Measurements from ENCODE around the gene RFX7. TPM values are rescaled to one million over a fixed set of nuclear protein-coding genes. Genes with fewer than 3 reads are reported as not detected.
A peak's percentile ranks its signal among the peaks of the same experiment; 100 is the strongest.
"Not testable (repeated sequence)": the region's sequence is repeated elsewhere in the genome, so short reads cannot be mapped to it uniquely, and the experiment has no call there.

The RFX7 gene
- total RNA-seq, 2 experiments from 2014 or later: 40.4 to 42.5 TPM

DNA sequence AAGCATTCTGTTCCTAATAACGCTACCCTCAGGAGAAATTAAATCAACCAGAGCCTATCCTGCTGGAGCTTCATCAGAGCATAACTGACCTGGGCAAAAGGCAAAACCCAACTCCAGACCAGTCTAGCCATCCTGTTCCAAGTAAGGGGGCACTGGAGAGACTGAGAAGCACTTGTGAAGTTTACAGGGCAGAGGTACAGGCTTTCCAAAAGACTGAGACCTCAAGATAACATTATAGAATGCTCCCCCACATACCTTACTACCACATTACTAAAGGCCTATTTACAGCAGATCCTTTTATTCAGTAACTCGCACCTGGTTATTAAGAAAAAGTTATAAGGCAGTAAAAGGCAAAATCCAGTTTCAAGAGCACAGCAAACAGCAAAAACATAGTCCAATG is 35.5 kb downstream of the RFX7 start:
- Mint-ChIP-seq H3K27me3 (no peaks in the 10 kb centered on the region), H3K4me1 (peaks cover 44% of the 10 kb centered on the region), H3K36me3 (peaks cover 39% of the 10 kb centered on the region), H3K27ac (peak overlapping the region; percentile 39), H3K4me3 (peak overlapping the region; percentile 66), H3K9me3 (peaks cover 14% of the 10 kb centered on the region)
- ATAC-seq (ENCODE audit: low read depth): peak; percentile 33
- POLR2A ChIA-PET: interaction anchor here (0.8 to 1.4 kb wide), 2 partner anchors 35 to 37 kb away, joined by 4 to 9 read pairs; partner anchors contain the start of gene RFX7
- no peak for DNase-seq

DNA sequence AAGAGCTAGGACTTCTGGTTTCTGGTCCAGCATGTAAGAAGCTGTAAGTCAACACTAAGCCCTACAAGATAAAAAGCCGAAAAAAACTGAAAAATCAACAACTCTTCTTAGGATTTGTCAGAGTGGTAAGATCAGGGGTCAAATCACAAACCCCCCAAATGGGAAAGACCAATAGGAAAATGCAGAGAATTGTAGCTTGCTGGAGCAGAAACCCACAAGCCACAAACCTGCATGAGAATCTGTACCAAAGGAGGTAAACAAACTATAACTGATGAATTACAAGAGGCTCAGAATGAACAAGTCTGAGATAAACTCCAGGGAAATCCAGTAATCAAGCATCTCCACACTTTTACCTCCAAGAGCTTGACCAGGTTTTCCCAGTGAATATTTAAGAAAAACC is 36.0 kb downstream of the RFX7 start:
- ATAC-seq (ENCODE audit: low read depth): peak; percentile 61
- Mint-ChIP-seq H3K27me3 (no peaks in the 10 kb centered on the region), H3K4me1 (peaks cover 46% of the 10 kb centered on the region), H3K4me3 (peak overlapping the region; percentile 66), H3K36me3 (peaks cover 41% of the 10 kb centered on the region), H3K27ac (peak overlapping the region; percentile 70), H3K9me3 (peaks cover 14% of the 10 kb centered on the region)
- DNase-seq: no peak
- POLR2A ChIA-PET: interaction anchor here (0.8 to 1.4 kb wide), 2 partner anchors 35 to 37 kb away, joined by 4 to 9 read pairs; partner anchors contain the start of gene RFX7

DNA sequence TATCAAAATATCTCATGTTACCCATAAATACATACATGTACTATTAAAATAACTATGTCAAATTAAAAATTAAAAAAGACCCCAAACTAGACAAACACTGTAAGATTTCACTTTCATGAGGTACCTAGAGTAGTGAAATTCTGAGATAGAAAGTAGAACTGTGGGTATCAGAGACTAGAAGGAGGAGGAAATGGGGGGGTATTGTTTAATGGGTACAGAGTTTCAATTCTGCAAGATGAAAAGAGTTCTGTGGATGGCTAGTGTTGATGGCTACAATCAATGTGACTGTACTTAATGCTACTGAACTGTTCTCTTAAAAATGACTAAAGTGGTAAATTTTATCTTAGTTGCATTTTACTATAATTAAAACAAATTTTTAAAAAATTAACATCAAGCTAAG is 36.6 kb downstream of the RFX7 start:
- ATAC-seq (ENCODE audit: low read depth): peak; percentile 66
- Mint-ChIP-seq H3K4me1 (peaks cover 43% of the 10 kb centered on the region), H3K27ac (peak overlapping the region; percentile 35), H3K27me3 (no peaks in the 10 kb centered on the region), H3K36me3 (peaks cover 40% of the 10 kb centered on the region), H3K9me3 (peaks cover 11% of the 10 kb centered on the region), H3K4me3 (peak overlapping the region; percentile 64)
- POLR2A ChIA-PET: interaction anchor here (0.8 to 1.4 kb wide), 2 partner anchors 36 to 38 kb away, joined by 4 to 9 read pairs; partner anchors contain the start of gene RFX7
- no peak for DNase-seq

DNA sequence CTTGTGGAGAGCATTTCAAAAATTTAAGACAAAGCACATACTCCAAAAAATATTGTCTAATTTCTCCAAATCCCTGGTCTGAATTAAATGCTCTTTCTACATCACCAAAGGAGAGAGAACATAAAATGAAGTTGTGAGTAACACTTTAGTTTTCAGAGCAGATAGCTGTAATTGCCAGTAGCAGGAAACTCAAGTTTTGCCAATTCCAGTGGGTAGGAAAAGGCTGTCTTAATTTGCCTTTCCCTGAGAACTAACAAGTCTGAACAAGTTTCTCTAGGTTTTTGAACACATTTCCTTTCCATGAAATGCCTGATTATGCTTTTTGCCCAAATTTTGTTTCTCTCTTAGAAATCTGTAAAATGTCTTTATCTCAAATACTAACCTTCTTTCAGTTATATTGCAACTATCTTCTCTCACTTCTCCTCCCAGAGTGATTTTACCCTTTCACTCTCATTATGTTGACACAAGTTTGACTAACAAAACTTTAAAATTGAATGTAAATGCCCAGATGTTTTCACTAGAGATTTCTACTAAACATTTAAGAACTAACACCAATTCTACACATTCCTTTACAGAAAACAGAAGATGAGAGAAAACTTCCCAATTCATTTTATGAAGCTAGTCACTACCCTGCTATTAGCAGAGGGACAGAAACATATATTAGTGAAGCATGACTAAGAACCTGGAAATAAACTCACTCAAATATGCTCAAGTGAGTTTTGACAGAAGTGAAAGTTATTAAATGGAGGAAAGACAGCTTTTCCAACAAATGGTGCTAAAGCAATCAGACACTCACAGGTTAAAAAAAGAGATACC is 38.4 kb downstream of the RFX7 start:
- no peak overlapping the region for H3K4me3 Mint-ChIP-seq
- H3K9me3 Mint-ChIP-seq: peaks cover 4% of the 10 kb centered on the region
- ATAC-seq (ENCODE audit: low read depth) (no peak), DNase-seq (no peak)
- POLR2A ChIA-PET: no interaction called here
- peaks cover 40% of the 10 kb centered on the region for H3K4me1 Mint-ChIP-seq
- peaks cover 25% of the 10 kb centered on the region for H3K36me3 Mint-ChIP-seq
- H3K27me3 Mint-ChIP-seq: no peaks in the 10 kb centered on the region
- H3K27ac Mint-ChIP-seq: peak overlapping the region; percentile 35

DNA sequence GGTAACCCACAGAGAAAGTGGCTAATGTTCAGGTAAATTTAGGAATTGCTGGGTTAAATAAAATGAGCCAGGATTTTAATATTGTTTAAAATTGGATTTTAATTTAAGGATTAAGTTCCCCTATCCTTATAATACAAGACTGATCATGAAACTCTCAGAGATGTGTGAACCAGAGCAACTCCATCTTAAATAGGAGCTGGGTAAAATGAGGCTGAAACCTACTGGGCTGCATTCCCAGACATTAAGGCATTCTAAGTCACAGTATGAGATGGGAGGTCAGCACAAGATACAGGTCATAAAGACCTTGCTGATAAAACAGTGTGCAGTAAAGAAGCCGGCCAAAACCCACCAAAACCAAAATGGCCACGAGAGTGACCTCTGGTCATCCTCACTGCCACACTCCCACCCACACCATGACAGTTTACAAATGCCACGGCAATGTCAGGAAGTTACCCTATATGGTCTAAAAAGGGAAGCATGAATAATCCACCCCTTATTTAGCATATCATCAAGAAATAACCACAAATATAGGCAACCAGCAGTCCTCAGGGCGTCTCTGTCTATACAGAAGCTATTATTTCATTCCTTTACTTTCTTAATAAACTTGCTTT is 40.3 kb downstream of the RFX7 start:
- POLR2A ChIA-PET: interaction anchor here (0.7 kb wide), 1 partner anchor 70 kb away, joined by 3 read pairs; no protein-coding TSS in a partner anchor
- not testable (repeated sequence) for H3K27me3 Mint-ChIP-seq; H3K27ac Mint-ChIP-seq; H3K9me3 Mint-ChIP-seq; ATAC-seq (ENCODE audit: low read depth); H3K4me3 Mint-ChIP-seq; DNase-seq
- peaks cover 32% of the 10 kb centered on the region for H3K4me1 Mint-ChIP-seq
- peaks cover 21% of the 10 kb centered on the region for H3K36me3 Mint-ChIP-seq

DNA sequence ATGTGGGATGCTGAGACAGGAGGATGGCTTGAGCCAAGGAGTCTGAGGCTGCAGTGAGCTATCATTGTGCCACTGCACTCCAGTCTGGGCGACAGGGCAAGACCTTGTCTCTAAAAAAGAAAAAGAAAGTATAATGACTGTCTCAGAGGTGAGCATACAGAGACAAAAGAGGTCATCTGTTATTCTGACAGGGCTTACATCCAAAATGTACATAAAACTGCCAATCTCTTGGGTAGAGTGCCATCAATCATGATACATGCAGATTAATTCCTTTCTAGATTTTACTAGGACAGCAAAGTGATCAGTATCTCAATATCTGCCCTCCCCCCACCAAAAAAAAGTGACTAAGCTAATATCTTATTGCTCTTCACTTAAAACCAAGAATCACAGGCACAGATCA is 41.0 kb downstream of the RFX7 start:
- H3K27ac Mint-ChIP-seq: no peak overlapping the region
- H3K4me1 Mint-ChIP-seq: peaks cover 25% of the 10 kb centered on the region

DNA sequence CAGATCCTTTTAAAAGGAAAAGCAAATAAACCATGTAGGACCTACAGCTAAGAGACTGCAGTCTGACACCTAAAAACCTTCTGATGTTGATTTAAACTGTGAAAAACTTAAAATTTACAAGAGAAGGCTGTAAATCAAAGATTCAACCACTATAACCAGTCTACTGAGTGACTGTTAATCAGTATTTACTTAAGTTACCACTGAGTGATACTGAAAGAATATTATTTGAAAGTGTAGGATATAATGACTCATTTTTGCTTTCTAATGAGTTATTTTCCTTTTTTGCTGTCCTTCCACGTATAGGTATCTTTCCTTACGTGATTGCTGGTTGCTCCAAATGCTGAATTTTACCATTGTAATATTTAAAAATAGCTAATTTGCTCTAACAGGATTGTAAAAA is 44.6 kb downstream of the RFX7 start:
- Mint-ChIP-seq H3K4me3 (no peak overlapping the region), H3K36me3 (peaks cover 20% of the 10 kb centered on the region), H3K4me1 (peaks cover 2% of the 10 kb centered on the region), H3K27ac (no peak overlapping the region), H3K27me3 (no peaks in the 10 kb centered on the region), H3K9me3 (no peaks in the 10 kb centered on the region)
- POLR2A ChIA-PET: no interaction called here
- no peak for ATAC-seq (ENCODE audit: low read depth)
- no peak for DNase-seq

More for the DNA sequence above, 41.0 kb downstream of the RFX7 start:
- POLR2A ChIA-PET: no interaction called here
- Mint-ChIP-seq H3K9me3 (no peaks in the 10 kb centered on the region), H3K4me3 (no peak overlapping the region), H3K36me3 (peaks cover 23% of the 10 kb centered on the region), H3K27me3 (no peaks in the 10 kb centered on the region)
- ATAC-seq (ENCODE audit: low read depth) (no peak), DNase-seq (no peak)

DNA sequence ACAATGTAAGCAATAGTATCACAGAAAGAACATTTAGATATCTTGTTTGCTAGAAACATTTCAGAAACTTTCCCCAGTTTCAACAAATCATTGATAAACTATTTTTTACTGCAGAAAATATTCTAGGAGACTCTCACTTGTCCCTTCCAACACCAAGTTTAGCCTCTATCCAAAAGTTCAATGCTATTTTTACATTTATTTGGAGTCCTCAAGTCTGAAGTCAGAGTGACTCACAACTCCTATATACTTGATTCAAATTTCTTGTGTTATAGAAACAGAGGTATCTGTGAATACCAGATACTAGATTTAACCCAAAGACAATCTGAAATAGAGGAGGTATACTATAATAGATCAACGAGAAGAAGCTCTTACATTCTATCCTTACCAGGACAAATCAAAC is 49.6 kb downstream of the RFX7 start:
- Mint-ChIP-seq H3K36me3 (peaks cover 15% of the 10 kb centered on the region), H3K9me3 (no peaks in the 10 kb centered on the region), H3K27me3 (no peaks in the 10 kb centered on the region), H3K27ac (no peak overlapping the region), H3K4me1 (peaks cover 5% of the 10 kb centered on the region), H3K4me3 (no peak overlapping the region)
- ATAC-seq (ENCODE audit: low read depth): no peak
- DNase-seq: no peak
- POLR2A ChIA-PET: no interaction called here

DNA sequence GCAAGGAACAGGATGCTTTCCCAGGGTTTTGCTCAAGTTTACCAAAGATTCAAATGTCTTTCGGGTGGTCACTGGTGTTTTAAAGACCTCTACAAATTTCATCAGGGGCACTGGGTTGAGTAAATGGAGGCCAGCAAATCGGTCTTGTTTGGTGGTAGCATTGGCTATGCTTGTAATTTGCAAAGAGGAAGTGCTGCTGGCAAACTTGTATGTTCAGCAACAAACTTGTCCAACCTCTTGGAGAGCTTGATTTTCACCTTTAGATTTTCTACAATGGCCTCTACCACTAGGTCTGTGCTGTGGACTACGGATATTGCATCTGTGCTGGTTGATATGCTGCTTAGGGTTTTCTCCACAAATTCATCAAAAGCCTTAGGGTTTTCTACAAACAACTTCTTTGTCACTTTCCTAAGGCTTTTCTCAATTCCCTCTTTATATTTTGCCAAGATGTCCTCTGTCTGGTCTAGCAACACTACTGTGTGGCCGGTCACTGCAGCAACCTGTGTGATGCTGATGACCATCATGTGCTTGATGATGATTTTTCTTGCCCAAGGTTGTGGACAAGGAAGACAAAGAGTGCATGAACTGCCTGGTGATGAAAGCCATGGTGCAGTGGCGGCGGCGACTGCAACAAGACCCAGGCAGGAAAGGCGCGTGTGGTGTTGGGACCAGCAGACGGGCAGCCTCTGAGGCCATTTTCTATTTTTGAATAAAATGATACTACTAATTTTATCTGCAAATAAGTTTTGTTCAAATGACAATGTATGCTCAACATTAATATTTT is 50.8 kb downstream of the RFX7 start:
- peaks cover 11% of the 10 kb centered on the region for H3K4me1 Mint-ChIP-seq
- POLR2A ChIA-PET: no interaction called here
- DNase-seq: no peak
- no peaks in the 10 kb centered on the region for H3K9me3 Mint-ChIP-seq
- H3K27me3 Mint-ChIP-seq: no peaks in the 10 kb centered on the region
- H3K36me3 Mint-ChIP-seq: peaks cover 13% of the 10 kb centered on the region
- H3K27ac Mint-ChIP-seq: no peak overlapping the region
- ATAC-seq (ENCODE audit: low read depth): no peak
- no peak overlapping the region for H3K4me3 Mint-ChIP-seq

DNA sequence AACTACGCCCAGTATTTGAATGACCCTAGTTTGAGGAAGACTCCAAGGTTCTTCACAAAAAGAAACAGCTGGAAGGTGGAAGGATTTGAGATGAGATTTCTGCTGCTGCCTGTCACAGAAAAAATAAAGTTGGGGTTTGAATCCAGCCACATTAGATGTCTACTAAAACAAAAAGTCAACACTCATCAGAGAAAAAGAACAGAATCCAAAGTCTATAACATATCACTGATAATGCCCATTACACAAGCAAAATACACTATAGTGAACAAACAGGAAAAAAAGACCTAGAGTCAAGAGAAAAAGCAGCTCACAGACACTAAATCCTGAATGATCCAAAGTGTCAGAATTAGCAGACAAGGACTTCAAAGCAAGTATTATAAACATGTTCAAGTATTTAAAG is 56.0 kb downstream of the RFX7 start:
- Mint-ChIP-seq H3K27ac (no peak overlapping the region), H3K4me3 (no peak overlapping the region), H3K27me3 (no peaks in the 10 kb centered on the region), H3K4me1 (peaks cover 27% of the 10 kb centered on the region), H3K36me3 (peaks cover 9% of the 10 kb centered on the region), H3K9me3 (no peaks in the 10 kb centered on the region)
- no peak for DNase-seq
- POLR2A ChIA-PET: no interaction called here
- ATAC-seq (ENCODE audit: low read depth): no peak

DNA sequence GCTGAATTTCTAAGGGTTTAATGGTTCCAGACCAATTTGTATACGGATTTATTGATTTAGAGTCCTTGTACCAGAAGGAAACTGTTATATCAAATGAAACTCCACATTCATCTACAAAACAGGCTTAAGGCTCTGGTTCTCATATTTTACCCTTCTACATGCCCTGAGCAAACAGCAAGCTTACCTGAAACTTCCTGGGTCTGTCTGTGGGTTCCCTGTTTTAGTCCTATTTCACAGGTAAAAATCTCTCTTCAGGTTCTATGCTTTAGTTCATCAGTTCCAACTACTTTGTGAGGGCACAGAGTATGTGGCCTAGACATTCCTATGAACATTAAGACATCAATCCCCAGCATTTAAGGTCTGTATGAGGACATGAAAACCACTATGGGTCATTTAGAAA is 57.7 kb downstream of the RFX7 start:
- Mint-ChIP-seq H3K27ac (no peak overlapping the region), H3K9me3 (no peaks in the 10 kb centered on the region), H3K4me1 (peaks cover 27% of the 10 kb centered on the region), H3K4me3 (no peak overlapping the region), H3K36me3 (peaks cover 10% of the 10 kb centered on the region), H3K27me3 (no peaks in the 10 kb centered on the region)
- ATAC-seq (ENCODE audit: low read depth) (no peak), DNase-seq (no peak)
- POLR2A ChIA-PET: interaction anchor here (0.9 kb wide), 1 partner anchor 59 kb away, joined by 3 read pairs; no protein-coding TSS in a partner anchor

DNA sequence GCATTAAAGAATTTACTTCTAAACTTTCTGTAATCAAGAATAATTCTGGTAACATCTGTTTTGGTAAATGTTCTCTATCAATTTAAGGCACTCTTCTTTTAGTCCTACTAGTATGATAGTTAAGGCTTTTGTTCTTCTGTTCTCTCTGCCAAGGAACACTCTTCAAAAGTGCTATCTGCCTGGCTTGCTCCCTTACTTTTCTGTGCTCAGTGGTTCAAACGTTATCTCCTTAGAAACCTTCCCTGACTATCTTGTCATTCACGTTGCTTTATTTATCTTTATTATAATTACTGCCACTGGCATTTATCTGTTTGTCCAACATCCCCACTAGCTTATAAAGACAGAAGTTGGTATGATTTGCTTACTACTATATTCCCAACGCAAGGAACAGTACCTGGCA is 59.2 kb downstream of the RFX7 start:
- no peak overlapping the region for H3K4me3 Mint-ChIP-seq
- H3K27ac Mint-ChIP-seq: no peak overlapping the region
- ATAC-seq (ENCODE audit: low read depth) (no peak), DNase-seq (no peak)
- POLR2A ChIA-PET: no interaction called here
- peaks cover 7% of the 10 kb centered on the region for H3K36me3 Mint-ChIP-seq
- H3K27me3 Mint-ChIP-seq: no peaks in the 10 kb centered on the region
- no peaks in the 10 kb centered on the region for H3K9me3 Mint-ChIP-seq
- H3K4me1 Mint-ChIP-seq: peaks cover 26% of the 10 kb centered on the region

DNA sequence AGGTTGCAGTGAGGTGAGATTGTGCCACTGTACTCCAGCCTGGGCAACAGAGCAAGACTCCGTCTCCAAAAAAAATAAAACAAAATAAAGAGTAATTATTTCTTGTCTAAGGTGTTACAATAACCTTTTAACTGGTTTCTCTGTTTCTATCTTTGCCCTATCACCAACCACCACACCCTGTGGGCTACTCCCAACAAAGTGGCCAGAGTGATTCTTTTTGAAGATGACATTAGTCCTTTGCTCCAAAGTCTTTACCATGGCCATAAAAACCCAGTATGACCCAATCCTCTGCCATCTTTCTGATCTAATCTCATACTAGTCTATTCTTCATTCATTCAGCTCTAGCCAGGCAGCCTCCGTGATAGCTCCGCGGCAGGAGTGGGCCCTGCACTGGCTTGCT is 62.8 kb downstream of the RFX7 start:
- POLR2A ChIA-PET: no interaction called here
- DNase-seq: no peak
- H3K27ac Mint-ChIP-seq: no peak overlapping the region
- no peaks in the 10 kb centered on the region for H3K27me3 Mint-ChIP-seq
- no peak for ATAC-seq (ENCODE audit: low read depth)
- H3K4me3 Mint-ChIP-seq: no peak overlapping the region
- H3K4me1 Mint-ChIP-seq: peaks cover 12% of the 10 kb centered on the region
- no peaks in the 10 kb centered on the region for H3K9me3 Mint-ChIP-seq
- H3K36me3 Mint-ChIP-seq: peaks cover 18% of the 10 kb centered on the region
